PFSK-1 (cell line): ENCODE results near the gene GLYATL1.

Experiments
- POLR2AphosphoS5 ChIP-seq: IDR thresholded peaks from 2 replicates; pipeline ENCODE4 v1.6.1; 2012; ENCODE audit warnings: low read depth, mild to moderate bottlenecking, control low read depth, low read length, moderate library complexity
- REST ChIP-seq, 2 experiments: IDR thresholded peaks; 2 replicates each; pipeline versions ENCODE4 v1.6.1 to v1.8.0; 2011 to 2012; ENCODE audit warnings: low read depth in 2 of 2, low read length in 2 of 2, control low read depth in 1 of 2, inconsistent platforms in 1 of 2, mild to moderate bottlenecking in 1 of 2, moderate library complexity in 1 of 2; ENCODE audit not compliant: insufficient read depth in 1 of 2

GRCh38 chr11:58999291-58999680 lies 60.0 kb downstream of the GLYATL1 start:
- TF ChIP-seq REST (IDR thresholded peaks at IDR 0.05; ENCODE audit: insufficient read depth in 1 of 2, low read depth in 2 of 2, low read length in 2 of 2) (no peak), POLR2AphosphoS5 (no peak)
